OCI-LY1 (cell line): Measurements from ENCODE around the gene OTUB1.

ENCODE experiments used
- EZH2 ChIP-seq: fragments of 200-600 bp; sonication (generic), shearing (Covaris generic); IDR thresholded peaks from 2 replicates; pipeline ENCODE4 v1.8.0; 2017; ENCODE audit warnings: borderline replicate concordance, mixed run types, mild to moderate bottlenecking, antibody characterized with exemption, low read length, moderate library complexity, mixed read lengths
- TF ChIP-seq, protein P1 (sequence below): fragments of 200-600 bp; sonication (generic), shearing (Covaris generic); IDR thresholded peaks from 2 replicates; pipeline ENCODE4 v1.5.1; 2017; ENCODE audit warnings: mild to moderate bottlenecking, antibody characterized with exemption, low read length, moderate library complexity, mixed read lengths

DNA sequence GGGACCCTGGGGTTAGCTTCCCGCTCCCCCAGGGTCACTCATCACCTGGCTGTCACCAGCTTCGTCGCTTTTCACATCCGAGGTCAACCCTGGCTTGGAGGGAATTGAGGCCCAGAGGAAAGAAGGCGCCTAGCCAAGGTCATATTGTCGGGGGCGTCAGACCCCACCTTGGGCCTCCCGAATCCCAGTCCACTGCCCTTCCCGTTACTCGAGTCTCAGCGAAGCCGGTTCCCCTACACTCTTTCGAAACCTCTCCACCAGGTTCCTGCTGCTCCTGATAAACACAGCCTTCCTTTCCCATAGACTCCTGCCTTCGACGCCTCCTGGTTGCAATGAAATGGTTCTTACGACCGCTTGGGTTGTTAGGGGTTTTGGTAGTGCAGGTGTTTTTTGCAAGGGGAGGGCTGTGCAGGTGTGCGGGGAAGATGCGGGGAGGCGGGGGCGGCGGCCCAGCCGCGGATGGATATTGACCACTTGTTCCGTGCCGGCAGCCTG is 46.8 kb upstream of the OTUB1 start:
- TF ChIP-seq, protein P1, sequence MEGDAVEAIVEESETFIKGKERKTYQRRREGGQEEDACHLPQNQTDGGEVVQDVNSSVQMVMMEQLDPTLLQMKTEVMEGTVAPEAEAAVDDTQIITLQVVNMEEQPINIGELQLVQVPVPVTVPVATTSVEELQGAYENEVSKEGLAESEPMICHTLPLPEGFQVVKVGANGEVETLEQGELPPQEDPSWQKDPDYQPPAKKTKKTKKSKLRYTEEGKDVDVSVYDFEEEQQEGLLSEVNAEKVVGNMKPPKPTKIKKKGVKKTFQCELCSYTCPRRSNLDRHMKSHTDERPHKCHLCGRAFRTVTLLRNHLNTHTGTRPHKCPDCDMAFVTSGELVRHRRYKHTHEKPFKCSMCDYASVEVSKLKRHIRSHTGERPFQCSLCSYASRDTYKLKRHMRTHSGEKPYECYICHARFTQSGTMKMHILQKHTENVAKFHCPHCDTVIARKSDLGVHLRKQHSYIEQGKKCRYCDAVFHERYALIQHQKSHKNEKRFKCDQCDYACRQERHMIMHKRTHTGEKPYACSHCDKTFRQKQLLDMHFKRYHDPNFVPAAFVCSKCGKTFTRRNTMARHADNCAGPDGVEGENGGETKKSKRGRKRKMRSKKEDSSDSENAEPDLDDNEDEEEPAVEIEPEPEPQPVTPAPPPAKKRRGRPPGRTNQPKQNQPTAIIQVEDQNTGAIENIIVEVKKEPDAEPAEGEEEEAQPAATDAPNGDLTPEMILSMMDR, result no peak
- TF ChIP-seq EZH2, result no peak
